H1 (cell line): Measurements from ENCODE around the gene RPS28. TPM values are rescaled to one million over a fixed set of nuclear protein-coding genes. Genes with fewer than 3 reads are reported as not detected.

Experiments used
- BCL11A ChIP-seq, 2 experiments: IDR thresholded peaks; one replicate each; pipeline ENCODE4 v1.6.1; 2011; ENCODE audit warnings: low read depth in 2 of 2, low read length in 2 of 2, mild to moderate bottlenecking in 2 of 2
- BRCA1 ChIP-seq: IDR thresholded peaks from 2 replicates; pipeline ENCODE4 v1.6.1; 2012; ENCODE audit warnings: low read depth, low read length, improper control_type of control experiment
- CBX8 ChIP-seq: fragments of 300-800, 300-1000 bp; sonication (generic); IDR thresholded peaks from 2 replicates; pipeline ENCODE4 v1.7.1; 2016; ENCODE audit warnings: low read depth, low read length, borderline replicate concordance
- CHD2 ChIP-seq: IDR thresholded peaks from 2 replicates; pipeline ENCODE4 v1.6.1; 2012; ENCODE audit warnings: low read length, improper control_type of control experiment
- CREB1 ChIP-seq: IDR thresholded peaks from 2 replicates; pipeline ENCODE4 v1.6.1; 2012; ENCODE audit warnings: inconsistent platforms
- CTCF ChIP-seq, 3 experiments: IDR thresholded peaks; 1 replicate in 2 of 3; 2 replicates in 1 of 3; pipeline versions ENCODE4 v1.5.1 to v1.6.1; 2011; ENCODE audit warnings: low read length in 3 of 3, mild to moderate bottlenecking in 3 of 3, inconsistent platforms in 2 of 3, low read depth in 1 of 3, moderate library complexity in 1 of 3; ENCODE audit not compliant: insufficient read depth in 1 of 3; ENCODE audit errors: control extremely low read depth in 1 of 3
- JUN ChIP-seq: IDR thresholded peaks from 2 replicates; pipeline ENCODE4 v1.6.1; 2011; ENCODE audit warnings: low read depth, mild to moderate bottlenecking, improper control_type of control experiment, low read length
- KDM1A ChIP-seq: fragments of 200-600, 300-600 bp; sonication (generic); IDR thresholded peaks from 2 replicates; pipeline ENCODE4 v1.7.1; 2016; ENCODE audit warnings: mild to moderate bottlenecking, low read length, borderline replicate concordance
- KDM5A ChIP-seq: fragments of 200-600 bp; IDR thresholded peaks from 2 replicates; pipeline ENCODE4 v1.7.1; 2012; ENCODE audit warnings: mild to moderate bottlenecking, low read length, inconsistent platforms, mixed read lengths
- MAX ChIP-seq: IDR thresholded peaks from 2 replicates; pipeline ENCODE4 v1.6.1; 2012; ENCODE audit warnings: inconsistent platforms
- NRF1 ChIP-seq: IDR thresholded peaks from 2 replicates; pipeline ENCODE4 v1.6.1; 2011; ENCODE audit warnings: mild to moderate bottlenecking, low read depth, low read length, improper control_type of control experiment
- PHF8 ChIP-seq: fragments of 200-600 bp; sonication (generic); conservative IDR thresholded peaks from 2 replicates; pipeline ENCODE4 v1.7.1; 2012; ENCODE audit warnings: low read depth, mild to moderate bottlenecking, inconsistent platforms, low read length, moderate library complexity
- RBBP5 ChIP-seq: IDR thresholded peaks from 2 replicates; pipeline ENCODE4 v1.7.1; 2012; ENCODE audit warnings: low read depth, mild to moderate bottlenecking, inconsistent platforms, low read length, moderate library complexity, borderline replicate concordance
- RNF2 ChIP-seq: fragments of 200-900, 300-1000 bp; sonication (generic); IDR thresholded peaks from 2 replicates; pipeline ENCODE4 v1.7.1; 2016; ENCODE audit warnings: borderline replicate concordance, low read depth, mild to moderate bottlenecking, antibody characterized with exemption, low read length; ENCODE audit not compliant: poor library complexity, severe bottlenecking; ENCODE audit errors: missing control alignments
- RXRA ChIP-seq: IDR thresholded peaks from 2 replicates; pipeline ENCODE4 v1.6.1; 2011; ENCODE audit warnings: low read depth, mild to moderate bottlenecking, low read length, moderate library complexity; ENCODE audit not compliant: insufficient read depth
- SIRT6 ChIP-seq: IDR thresholded peaks from one replicate; pipeline ENCODE4 v1.7.1; 2012; ENCODE audit warnings: low read length, inconsistent platforms
- SP1 ChIP-seq: IDR thresholded peaks from 2 replicates; pipeline ENCODE4 v1.6.1; 2011; ENCODE audit warnings: low read depth, low read length
- SP2 ChIP-seq: IDR thresholded peaks from 2 replicates; pipeline ENCODE4 v1.6.1; 2012; ENCODE audit warnings: mild to moderate bottlenecking, low read length, inconsistent platforms
- TAF7 ChIP-seq: optimal IDR thresholded peaks from 2 replicates; pipeline ENCODE3; 2011; ENCODE audit warnings: low read depth, mild to moderate bottlenecking, inconsistent platforms, low read length, moderate library complexity, borderline replicate concordance
- TBP ChIP-seq: IDR thresholded peaks from 2 replicates; pipeline ENCODE4 v1.6.1; 2011; ENCODE audit warnings: low read depth, low read length, improper control_type of control experiment
- ZNF274 ChIP-seq: IDR thresholded peaks from 2 replicates; pipeline ENCODE4 v1.7.0; 2012; ENCODE audit warnings: low read length, borderline replicate concordance; ENCODE audit errors: extremely low read depth
- polyA plus RNA-seq, 7 experiments: library from polyadenylated mRNA; depleted of rRNA in 3 of 7; stranded (reverse) in 5 of 7; unstranded in 2 of 7; fragments of >200 nt in 5 of 7; fragments of 200-250 nt in 2 of 7; gene quantifications; 1 replicate in 5 of 7; 2 replicates in 1 of 7; 4 replicates in 1 of 7; pipeline versions ENCODE4 v1.2.1 to v1.2.3, GENCODE V29; 2011 to 2013; ENCODE audit warnings: missing spikeins in 2 of 7, mixed read lengths in 2 of 7
- total RNA-seq: library from RNA; stranded (reverse); fragmentation: NEBNext Ultra II Directional; extraction: Animal tissue kit (Norgen Biotek cat#: 25700); gene quantifications from 2 replicates; pipeline ENCODE4 v1.2.1, GENCODE V29; 2021

Gene RPS28
- total and polyA plus RNA-seq, 2 of the 8 experiments (the other 6 are each of a cell fraction or from before 2014, with no cell fraction given): 1,241 to 1,699 TPM

GRCh38 chr19:8307965-8308866 is 13.1 kb upstream of the RPS28 start, which contains the start of gene CD320 (continued):
- peak; percentile 23; the same call in 1 of the 2 replicates for TF ChIP-seq SP1
- TF ChIP-seq BCL11A (IDR thresholded peaks at IDR 0.05; ENCODE audit: low read depth in 2 of 2, low read length in 2 of 2): no peak
- TF ChIP-seq ZNF274: no peak
- peak; percentile 31; the same call in 1 of the 2 replicates for TF ChIP-seq TBP
- peak; percentile 83 for TF ChIP-seq NRF1
- TF ChIP-seq SIRT6: no peak
- TF ChIP-seq CHD2: peak; percentile 82
- TF ChIP-seq KDM5A: no peak
- TF ChIP-seq CBX8: no peak
- TF ChIP-seq BRCA1: peak; percentile 62
- TF ChIP-seq RXRA: no peak
- peak; percentile 49; the same call in 1 of the 2 replicates for TF ChIP-seq CREB1
- peak; percentile 87 for TF ChIP-seq PHF8
- no peak for TF ChIP-seq CTCF (IDR thresholded peaks at IDR 0.05; ENCODE audit: control extremely low read depth in 1 of 3, insufficient read depth in 1 of 3, low read depth in 1 of 3, low read length in 3 of 3)
- no peak for TF ChIP-seq RNF2
- peak; percentile 35 for TF ChIP-seq TAF7
- no peak for TF ChIP-seq SP2
- peak; percentile 96 for TF ChIP-seq MAX
- TF ChIP-seq JUN: no peak
- no peak for TF ChIP-seq KDM1A
- TF ChIP-seq RBBP5: no peak
